GM10266 (cell line): ENCODE results near the gene ZNF780A.

Source experiments
- DNase-seq: peaks from one replicate; pipeline ENCODE4 v3.0.0; 2012; ENCODE audit errors: extremely low spot score
- TF ChIP-seq, protein P1 (sequence below): IDR thresholded peaks from 2 replicates; pipeline ENCODE4 v1.5.1; 2012; ENCODE audit warnings: mild to moderate bottlenecking, low read depth; ENCODE audit not compliant: control insufficient read depth, insufficient read depth; ENCODE audit errors: missing control alignments

The ZNF780A gene

DNA sequence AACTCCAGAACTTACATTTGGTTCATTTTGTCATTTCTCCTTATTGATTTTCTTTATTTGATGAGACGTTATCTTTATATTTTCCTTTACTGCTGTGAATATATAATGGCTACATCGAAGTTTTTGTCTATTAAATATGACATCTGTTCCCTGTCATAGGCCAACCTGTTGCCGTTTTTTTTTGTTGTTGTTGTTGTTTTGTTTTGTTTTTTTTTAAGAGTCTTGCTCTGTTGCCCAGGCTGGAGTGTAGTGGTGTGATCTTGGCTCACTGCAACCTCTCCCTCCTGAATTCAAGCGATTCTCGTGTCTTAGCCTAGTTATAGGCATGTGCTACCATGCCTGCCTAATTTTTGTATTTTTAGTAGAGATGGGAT, 64.2 kb downstream of the ZNF780A start:
- TF ChIP-seq, protein P1, sequence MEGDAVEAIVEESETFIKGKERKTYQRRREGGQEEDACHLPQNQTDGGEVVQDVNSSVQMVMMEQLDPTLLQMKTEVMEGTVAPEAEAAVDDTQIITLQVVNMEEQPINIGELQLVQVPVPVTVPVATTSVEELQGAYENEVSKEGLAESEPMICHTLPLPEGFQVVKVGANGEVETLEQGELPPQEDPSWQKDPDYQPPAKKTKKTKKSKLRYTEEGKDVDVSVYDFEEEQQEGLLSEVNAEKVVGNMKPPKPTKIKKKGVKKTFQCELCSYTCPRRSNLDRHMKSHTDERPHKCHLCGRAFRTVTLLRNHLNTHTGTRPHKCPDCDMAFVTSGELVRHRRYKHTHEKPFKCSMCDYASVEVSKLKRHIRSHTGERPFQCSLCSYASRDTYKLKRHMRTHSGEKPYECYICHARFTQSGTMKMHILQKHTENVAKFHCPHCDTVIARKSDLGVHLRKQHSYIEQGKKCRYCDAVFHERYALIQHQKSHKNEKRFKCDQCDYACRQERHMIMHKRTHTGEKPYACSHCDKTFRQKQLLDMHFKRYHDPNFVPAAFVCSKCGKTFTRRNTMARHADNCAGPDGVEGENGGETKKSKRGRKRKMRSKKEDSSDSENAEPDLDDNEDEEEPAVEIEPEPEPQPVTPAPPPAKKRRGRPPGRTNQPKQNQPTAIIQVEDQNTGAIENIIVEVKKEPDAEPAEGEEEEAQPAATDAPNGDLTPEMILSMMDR = no peak

DNA sequence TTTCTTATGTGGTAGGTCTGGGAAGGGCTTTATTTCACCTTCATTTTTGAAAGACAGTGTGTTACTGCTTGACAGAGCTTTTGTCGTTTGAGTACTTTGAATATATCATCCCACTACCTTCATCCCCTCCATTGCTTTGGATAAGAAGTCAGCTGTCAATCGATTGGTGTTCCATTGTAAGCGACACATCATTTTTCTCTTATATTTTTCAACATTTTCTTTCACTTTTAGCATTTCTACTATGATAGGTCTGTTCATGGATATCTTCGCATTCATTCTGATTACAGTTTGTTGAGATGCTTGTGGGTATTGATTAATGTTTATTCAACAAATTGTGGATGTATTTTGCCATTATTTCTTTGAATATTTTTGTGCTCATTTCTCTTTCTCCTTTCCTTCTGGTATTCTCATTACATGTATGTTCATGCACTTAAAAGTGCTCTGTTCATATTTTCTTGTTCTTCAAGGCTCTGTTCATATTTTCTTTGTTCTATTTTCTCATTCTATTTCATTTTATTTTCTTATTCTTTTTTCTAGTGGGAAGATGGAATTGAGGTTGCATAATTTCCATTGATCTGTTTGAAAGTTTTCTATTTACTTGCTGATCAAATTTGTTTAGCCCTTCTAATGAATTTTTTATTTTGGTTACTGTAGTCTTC, 64.7 kb downstream of the ZNF780A start:
- no peak for DNase-seq
- TF ChIP-seq, protein P1 = no peak

More for the DNA sequence above, 64.2 kb downstream of the ZNF780A start:
- no peak for DNase-seq

DNA sequence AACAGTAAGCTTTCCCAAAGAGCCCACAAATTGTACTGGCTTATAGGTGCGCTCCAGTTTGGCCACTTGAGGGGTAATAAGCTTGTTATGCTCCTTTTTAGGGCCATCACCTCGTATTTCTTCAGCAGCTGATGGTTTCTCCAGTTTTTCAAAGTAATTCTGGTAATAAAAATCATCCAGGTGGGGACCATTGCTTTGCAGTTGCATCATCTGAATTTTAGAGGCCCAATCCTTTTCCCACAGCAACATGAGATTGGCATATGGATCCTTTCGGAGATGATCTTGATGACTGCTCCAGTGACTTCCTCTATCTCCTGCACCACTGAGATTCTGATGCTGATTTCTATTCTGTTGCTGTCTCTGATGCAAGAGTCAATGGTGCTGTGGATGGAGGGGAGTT, 66.8 kb downstream of the ZNF780A start:
- TF ChIP-seq, protein P1 = no peak

More for the DNA sequence above, 66.8 kb downstream of the ZNF780A start:
- no peak for DNase-seq
